ENCODE results near the gene FSIP1.

FSIP1 gene

DNA sequence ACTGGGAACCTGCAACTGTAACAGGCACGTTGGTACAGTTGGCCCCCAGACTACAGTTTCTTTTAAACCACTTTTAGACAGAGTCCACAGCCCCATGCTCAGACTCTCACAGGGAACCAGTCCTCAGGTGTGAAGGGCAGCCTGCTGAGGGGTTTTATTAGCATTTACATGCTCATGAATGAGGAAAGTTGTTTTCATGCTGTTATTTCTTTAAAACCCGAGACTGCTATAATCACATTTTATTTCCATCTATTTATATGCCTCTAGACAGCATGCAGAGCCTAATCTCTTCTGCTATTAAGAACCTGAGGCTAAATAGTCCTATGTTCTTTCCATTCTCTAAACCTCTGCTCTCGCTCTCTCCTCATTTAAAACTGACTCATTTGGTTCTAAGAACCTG lies 26.3 kb upstream of the FSIP1 start:
- Histone ChIP-seq H3K27me3 (ENCODE audit: insufficient read depth, poor library complexity, severe bottlenecking) (no peaks in the 10 kb centered on the region), H3K4me3 (ENCODE audit: severe bottlenecking) (no peak overlapping the region), H3K4me1 (ENCODE audit: insufficient read depth, poor library complexity, severe bottlenecking) (peaks cover 9% of the 10 kb centered on the region), H3K27ac (ENCODE audit: poor library complexity, severe bottlenecking) (no peak overlapping the region), H3K9me3 (ENCODE audit: severe bottlenecking) (no peaks in the 10 kb centered on the region), H3K36me3 (ENCODE audit: low read depth) (no peaks in the 10 kb centered on the region)
- ATAC-seq (ENCODE audit: low read depth) (no peak), DNase-seq (ENCODE audit: low spot score) (no peak)
- TF ChIP-seq, protein P1, sequence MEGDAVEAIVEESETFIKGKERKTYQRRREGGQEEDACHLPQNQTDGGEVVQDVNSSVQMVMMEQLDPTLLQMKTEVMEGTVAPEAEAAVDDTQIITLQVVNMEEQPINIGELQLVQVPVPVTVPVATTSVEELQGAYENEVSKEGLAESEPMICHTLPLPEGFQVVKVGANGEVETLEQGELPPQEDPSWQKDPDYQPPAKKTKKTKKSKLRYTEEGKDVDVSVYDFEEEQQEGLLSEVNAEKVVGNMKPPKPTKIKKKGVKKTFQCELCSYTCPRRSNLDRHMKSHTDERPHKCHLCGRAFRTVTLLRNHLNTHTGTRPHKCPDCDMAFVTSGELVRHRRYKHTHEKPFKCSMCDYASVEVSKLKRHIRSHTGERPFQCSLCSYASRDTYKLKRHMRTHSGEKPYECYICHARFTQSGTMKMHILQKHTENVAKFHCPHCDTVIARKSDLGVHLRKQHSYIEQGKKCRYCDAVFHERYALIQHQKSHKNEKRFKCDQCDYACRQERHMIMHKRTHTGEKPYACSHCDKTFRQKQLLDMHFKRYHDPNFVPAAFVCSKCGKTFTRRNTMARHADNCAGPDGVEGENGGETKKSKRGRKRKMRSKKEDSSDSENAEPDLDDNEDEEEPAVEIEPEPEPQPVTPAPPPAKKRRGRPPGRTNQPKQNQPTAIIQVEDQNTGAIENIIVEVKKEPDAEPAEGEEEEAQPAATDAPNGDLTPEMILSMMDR (IDR thresholded peaks at IDR 0.05; ENCODE audit: poor library complexity, severe bottlenecking), result no peak

GRCh38 chr15:39807791-39808190 lies 25.1 kb upstream of the FSIP1 start:
- Histone ChIP-seq H3K27ac (ENCODE audit: poor library complexity, severe bottlenecking) (no peak overlapping the region), H3K9me3 (ENCODE audit: severe bottlenecking) (no peaks in the 10 kb centered on the region), H3K4me3 (ENCODE audit: severe bottlenecking) (no peak overlapping the region), H3K27me3 (ENCODE audit: insufficient read depth, poor library complexity, severe bottlenecking) (no peaks in the 10 kb centered on the region), H3K36me3 (ENCODE audit: low read depth) (no peaks in the 10 kb centered on the region), H3K4me1 (ENCODE audit: insufficient read depth, poor library complexity, severe bottlenecking) (peaks cover 13% of the 10 kb centered on the region)
- TF ChIP-seq, protein P1 (IDR thresholded peaks at IDR 0.05; ENCODE audit: poor library complexity, severe bottlenecking), result no peak
- no peak for ATAC-seq (ENCODE audit: low read depth)
- no peak for DNase-seq (ENCODE audit: low spot score)

GRCh38 chr15:39804026-39804425 lies 21.4 kb upstream of the FSIP1 start:
- H3K36me3 ChIP-seq (ENCODE audit: low read depth), result no peaks in the 10 kb centered on the region
- ATAC-seq (ENCODE audit: low read depth), result peak; percentile 89
- no peaks in the 10 kb centered on the region for H3K27me3 ChIP-seq (ENCODE audit: insufficient read depth, poor library complexity, severe bottlenecking)
- no peaks in the 10 kb centered on the region for H3K9me3 ChIP-seq (ENCODE audit: severe bottlenecking)
- TF ChIP-seq, protein P1 (IDR thresholded peaks at IDR 0.05; ENCODE audit: poor library complexity, severe bottlenecking), result no peak
- no peak for DNase-seq (ENCODE audit: low spot score)
- no peak overlapping the region for H3K4me3 ChIP-seq (ENCODE audit: severe bottlenecking)
- H3K27ac ChIP-seq (ENCODE audit: poor library complexity, severe bottlenecking), result peak overlapping the region; percentile 6
- H3K4me1 ChIP-seq (ENCODE audit: insufficient read depth, poor library complexity, severe bottlenecking), result peaks cover 13% of the 10 kb centered on the region

DNA sequence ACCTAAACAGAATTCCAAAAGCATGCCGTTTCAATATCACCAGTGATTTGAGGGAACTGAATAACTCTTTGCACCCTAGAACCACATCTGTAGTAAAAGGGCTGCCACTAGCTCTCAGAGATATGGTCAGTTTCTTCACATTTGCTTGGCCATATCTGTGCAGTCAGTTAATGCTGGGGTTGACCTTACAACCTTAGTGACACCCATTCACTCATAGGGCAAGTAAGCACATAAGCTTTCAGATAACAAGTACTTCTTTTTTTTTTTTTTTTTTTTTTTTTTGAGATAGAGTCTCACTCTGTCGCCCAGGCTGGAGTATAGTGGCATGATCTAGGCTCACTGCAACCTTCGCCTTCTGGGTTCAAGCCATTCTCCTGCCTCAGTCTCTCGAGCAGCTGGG lies 20.4 kb upstream of the FSIP1 start:
- no peaks in the 10 kb centered on the region for H3K36me3 ChIP-seq (ENCODE audit: low read depth)

DNA sequence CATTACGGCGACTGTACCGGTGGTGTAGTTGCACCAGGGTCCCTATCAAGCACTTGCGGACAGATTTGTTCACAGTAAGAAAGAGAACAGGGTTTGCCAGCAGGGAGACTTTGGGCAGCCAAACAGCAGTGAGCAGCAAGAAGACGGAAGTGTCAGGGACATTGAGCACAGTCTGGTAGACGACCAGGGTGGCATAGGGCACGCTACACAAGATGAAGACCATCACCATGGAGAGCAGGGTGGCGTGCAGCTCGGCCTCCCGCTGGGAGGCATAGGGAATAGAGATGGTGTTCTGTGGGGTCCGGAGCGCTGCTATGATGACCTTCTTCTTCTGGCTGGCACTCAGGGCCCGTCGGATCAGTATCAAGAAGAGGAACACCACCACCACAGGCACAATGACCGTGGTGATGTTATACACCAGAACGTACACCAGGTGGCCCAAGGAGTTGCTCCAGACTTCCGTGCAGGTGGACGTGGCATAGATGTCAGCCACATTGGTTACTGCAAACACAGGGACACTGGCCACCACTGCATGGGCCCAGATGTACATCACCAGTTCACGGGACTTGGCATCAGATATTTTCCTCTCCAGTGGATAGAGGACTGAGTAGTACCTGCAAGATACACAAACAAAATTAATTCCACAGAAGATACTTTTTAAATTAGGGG lies 19.1 kb upstream of the FSIP1 start:
- DNase-seq (ENCODE audit: low spot score) (no peak), ATAC-seq (ENCODE audit: low read depth) (peak; percentile 55; the same call in 2 of the 3 replicates)
- TF ChIP-seq, protein P1 (IDR thresholded peaks at IDR 0.05; ENCODE audit: poor library complexity, severe bottlenecking), result peak; percentile 80
- Histone ChIP-seq H3K4me1 (ENCODE audit: insufficient read depth, poor library complexity, severe bottlenecking) (peaks cover 13% of the 10 kb centered on the region), H3K27ac (ENCODE audit: poor library complexity, severe bottlenecking) (no peak overlapping the region), H3K4me3 (ENCODE audit: severe bottlenecking) (no peak overlapping the region), H3K27me3 (ENCODE audit: insufficient read depth, poor library complexity, severe bottlenecking) (no peaks in the 10 kb centered on the region), H3K9me3 (ENCODE audit: severe bottlenecking) (no peaks in the 10 kb centered on the region), H3K36me3 (ENCODE audit: low read depth) (no peaks in the 10 kb centered on the region)

More for the DNA sequence above, 20.4 kb upstream of the FSIP1 start:
- Histone ChIP-seq H3K4me1 (ENCODE audit: insufficient read depth, poor library complexity, severe bottlenecking) (peaks cover 13% of the 10 kb centered on the region), H3K4me3 (ENCODE audit: severe bottlenecking) (no peak overlapping the region), H3K27ac (ENCODE audit: poor library complexity, severe bottlenecking) (no peak overlapping the region), H3K9me3 (ENCODE audit: severe bottlenecking) (no peaks in the 10 kb centered on the region), H3K27me3 (ENCODE audit: insufficient read depth, poor library complexity, severe bottlenecking) (no peaks in the 10 kb centered on the region)
- TF ChIP-seq, protein P1 (IDR thresholded peaks at IDR 0.05; ENCODE audit: poor library complexity, severe bottlenecking), result no peak
- DNase-seq (ENCODE audit: low spot score) (no peak), ATAC-seq (ENCODE audit: low read depth) (no peak)

Measured in RWPE2 (cell line).